GM19397 (cell line): ENCODE results near the gene KRT7.
"Not testable (repeated sequence)": the region's sequence is repeated elsewhere in the genome, so short reads cannot be mapped to it uniquely, and the experiment has no call there.

Experiments
- ATAC-seq: cut with Tn5 transposase; IDR thresholded peaks from one replicate; pipeline ENCODE4 v1.9.1; 2021; ENCODE audit warnings: mild to moderate bottlenecking, moderate library complexity; ENCODE audit not compliant: unreplicated experiment

KRT7 gene

DNA sequence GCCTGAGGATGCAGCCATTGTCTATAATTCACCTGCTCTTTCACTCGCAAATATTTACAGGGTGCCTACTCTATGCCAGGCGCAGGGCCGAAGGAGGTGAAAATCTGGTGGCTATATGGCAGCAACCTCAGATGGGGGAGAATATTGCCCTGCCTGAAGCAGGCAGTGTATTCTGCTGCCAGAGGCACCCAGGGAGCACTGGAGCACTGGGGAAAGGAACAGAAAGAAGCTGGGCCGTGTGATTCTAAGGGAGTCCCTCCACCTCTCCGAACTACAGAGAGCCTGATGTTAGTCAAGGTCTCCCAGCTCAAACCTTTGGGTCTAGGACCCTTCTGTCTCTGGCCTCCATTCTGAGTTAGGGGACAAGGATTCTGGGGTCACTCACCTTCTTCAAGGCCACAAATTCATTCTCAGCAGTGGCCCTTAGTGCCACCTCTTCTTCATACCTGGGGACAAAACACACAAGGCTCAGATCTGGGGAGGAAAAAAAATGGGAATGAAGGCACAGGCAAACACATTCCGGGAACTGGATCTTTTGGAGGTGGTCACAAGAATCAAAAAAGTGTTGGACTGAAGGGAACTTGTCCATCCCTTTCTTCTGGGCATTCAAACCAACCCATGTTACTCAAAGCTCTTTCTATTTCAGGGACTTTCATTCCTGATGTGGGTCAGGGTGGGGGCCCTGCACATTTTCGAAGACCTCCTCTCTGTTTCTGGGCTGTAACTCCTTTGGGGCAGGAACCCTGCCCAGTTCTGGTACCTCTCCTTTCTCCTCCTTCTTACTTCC, 22.1 kb downstream of the KRT7 start:
- ATAC-seq = no peak

DNA sequence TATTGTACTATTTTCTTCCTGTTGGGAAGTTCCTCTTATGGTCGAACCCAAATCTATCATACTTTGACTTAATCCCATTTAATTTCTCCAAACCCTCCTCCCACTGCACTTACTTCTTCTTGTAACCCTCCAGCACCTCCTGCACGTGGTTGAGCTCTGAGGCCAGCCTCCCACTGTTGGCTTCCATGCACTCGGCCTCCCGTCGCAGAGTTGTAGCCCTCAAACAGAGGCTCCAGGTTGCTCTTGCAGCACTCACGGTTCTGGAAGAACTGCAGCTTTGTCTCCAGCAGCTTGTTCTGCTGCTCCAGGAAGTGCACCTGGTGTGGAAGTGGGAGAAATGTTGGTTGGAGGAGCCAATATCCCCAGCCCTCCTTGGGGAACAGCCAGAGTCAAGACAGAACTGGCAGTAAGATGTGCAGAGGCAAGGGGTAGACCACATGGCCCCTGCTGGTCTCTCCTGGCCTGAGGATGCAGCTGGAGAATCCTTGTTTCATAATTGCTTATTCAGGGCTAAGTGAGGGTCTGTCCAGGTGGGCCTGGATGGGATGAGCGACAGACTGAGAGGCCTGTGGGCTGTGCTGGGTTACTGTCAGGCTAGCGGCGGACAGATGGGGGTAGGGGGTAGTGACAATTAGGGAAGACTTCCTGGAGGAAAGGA, 23.0 kb downstream of the KRT7 start:
- ATAC-seq = no peak

DNA sequence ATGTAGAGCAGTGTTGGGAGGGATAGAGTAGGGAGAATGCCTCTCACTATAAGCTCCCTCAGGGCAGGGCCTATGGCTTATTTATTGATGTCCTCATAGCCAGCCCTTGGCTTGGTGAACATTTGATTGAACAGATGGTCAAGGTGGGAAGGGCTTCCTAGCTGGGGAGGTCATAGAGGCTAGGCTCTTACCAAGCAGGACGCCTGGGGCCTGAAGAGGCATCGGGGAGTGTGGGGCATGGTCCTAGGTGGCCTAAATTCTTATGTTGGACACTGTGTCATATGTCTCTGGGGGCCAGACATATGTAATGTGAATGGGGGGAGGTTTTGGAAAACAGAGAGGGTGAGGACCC, 23.5 kb downstream of the KRT7 start:
- ATAC-seq = no peak

DNA sequence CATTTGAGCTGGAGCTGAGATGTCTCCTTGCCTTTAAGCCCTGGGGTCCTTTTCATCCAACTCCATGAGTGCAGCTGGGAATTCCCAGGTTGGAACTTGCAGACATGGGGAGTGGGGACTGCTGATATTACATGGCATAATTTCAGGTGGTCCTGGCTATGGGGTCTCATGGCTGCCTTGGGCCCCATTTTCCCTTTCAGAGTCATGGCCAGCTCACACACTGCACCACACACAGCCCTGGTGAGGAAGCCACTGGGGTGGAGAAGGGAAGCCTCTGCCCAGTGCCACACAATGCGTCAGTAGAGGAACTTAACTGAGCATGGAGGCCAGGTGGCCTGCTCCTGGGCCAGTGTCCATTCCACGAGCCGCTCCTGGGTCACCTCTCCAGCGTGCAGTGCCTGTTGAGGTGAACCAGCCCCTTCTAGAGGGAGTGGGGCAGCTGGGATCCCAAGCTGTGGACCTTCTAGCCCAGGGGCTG, 24.1 kb downstream of the KRT7 start:
- ATAC-seq = no peak

DNA sequence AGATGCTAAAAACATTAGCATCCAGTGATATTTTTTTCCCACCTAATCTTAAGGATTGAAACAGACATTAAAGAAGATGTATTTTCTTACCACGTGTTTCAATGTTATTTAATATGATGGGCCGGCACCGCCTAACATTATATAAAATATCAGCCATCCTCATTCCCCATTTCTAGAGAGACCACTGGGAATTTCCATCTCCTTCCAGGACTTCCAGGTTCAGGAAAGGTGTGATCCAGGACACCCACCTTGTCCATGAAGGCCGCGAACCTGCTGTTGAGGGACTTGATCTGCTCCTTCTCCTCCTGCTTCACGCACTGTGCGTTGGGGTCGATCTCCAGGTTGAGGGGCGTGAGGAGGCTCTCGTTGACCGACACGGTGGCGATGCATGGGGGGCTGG, 24.9 kb downstream of the KRT7 start:
- ATAC-seq = not testable (repeated sequence)

DNA sequence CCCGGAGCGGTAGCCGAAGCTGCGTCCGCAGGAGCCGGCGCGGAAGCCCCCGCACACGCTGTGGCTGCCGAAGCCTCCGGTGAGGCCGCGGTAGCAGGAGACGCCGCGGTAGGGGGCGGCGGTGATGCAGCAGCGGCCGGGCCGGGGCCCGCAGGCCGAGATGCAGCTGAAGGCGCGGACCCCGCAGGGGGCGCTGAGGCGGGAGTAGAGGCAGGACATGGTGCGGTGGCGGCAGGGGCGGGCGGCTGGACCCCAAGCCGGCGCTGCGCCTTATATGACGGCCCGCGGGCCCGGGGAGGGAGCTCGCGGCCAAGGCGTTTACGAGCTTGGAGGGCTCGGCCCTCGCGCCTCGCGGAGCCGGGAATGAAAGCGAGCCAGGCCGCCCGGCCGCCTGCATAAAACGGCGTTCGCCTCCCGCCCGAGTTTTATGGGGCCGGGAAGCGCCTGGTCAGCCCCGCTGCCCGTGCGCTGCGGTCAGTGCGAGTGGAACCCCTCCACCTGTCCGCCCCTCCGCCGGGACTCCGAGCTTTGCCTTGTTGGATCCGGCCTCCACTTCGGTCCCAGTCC, 25.4 kb downstream of the KRT7 start:
- ATAC-seq = no peak

DNA sequence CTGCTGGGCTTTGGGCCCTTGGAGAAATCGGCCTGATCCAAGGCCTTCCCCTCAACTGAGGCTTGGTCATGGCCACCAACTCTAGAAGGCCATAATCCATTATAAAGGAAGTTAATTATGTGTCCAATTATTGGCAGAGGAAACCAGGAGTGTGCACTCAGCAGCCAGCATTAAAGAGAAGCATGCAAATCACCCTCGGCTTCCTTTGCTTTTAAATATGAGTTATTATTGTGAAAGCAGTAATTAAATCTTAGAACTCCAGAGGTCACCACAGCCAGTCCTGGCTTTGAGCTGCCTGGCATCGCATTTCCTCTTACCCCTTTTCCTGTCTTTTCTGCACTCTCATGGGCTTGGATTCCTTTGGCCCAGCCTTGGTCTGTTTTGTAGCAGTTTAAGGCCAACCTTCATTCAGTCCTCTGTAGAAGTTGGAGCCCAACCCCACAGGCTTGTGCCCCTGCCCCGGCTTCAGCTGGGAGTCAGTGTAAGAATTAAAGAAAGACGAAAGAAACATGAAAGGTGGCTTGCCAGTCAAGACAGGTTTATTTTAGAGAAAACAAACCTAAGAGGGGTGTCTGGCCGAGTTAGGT, 26.7 kb downstream of the KRT7 start:
- ATAC-seq = no peak

DNA sequence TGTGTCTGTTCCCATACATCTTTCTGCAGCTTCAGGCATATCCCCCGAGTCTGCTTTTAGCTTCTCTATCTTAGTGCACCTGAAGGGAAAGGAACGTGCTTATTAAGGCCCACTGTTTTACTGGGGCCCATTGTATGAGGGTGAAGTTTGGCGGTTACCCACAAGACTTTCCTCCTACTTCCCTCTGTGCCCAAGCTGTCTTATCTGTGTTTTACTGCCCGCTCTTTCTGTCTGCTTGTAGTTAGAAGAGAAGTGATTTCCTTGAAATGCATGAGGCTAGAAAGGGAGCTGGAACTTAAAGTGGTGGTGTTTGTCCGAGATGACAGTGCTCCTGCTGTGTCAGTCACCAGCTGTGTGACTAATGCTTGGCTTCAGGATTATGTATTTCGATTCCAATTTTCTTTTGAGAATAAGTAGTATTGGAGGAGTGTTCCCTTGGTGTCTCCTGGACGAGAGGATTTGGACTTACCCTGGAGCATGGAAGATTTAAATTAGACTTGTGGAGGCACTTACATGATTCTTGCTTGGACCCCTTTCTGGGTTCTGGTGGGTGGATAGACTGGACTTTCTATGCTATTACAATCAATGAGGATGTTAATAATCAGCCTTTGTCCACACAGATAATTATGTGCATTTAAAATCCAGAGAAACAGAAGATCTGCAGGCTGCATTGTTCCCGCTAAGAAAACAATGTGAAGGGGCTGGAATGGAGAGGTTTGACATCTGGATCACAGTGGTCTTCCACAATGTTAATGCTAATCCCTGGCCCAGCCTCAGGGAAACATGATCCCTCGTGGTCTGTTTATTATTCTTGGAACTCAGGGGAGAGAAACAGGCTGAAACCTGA, 27.5 kb downstream of the KRT7 start:
- no peak for ATAC-seq

DNA sequence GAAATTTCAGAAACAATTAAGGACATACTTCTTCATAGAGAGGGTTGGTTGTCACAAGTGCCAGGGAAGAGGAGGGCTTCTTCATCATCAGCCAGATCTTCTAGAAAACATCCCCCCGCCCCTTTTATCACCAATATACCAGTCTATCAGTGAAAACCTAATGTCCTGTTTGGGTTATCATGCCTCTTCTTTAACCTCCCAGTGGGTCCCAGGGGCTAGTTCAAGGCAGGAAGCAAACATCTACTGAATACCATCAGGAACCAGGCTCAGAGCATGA, 28.1 kb downstream of the KRT7 start:
- ATAC-seq = no peak

DNA sequence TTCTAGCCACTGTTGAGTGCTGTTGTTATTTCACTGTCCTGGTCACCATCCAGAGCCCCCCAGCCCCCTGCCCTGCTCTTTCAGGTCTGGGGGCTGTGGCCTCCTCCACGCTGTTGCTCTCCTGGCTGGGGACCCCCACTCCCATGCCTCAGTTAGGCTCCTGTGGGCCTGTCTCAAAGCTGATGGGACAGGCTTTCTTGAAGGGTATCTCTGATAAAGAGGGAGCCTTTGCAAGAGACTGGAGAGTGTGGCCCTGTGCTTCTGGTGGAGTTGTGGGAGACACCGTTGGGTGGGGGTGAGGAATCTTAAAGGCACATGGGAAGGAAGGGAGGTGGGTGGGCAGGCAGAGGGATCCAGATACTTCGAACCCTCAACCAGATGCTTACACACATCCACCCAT, 29.2 kb downstream of the KRT7 start:
- no peak for ATAC-seq

DNA sequence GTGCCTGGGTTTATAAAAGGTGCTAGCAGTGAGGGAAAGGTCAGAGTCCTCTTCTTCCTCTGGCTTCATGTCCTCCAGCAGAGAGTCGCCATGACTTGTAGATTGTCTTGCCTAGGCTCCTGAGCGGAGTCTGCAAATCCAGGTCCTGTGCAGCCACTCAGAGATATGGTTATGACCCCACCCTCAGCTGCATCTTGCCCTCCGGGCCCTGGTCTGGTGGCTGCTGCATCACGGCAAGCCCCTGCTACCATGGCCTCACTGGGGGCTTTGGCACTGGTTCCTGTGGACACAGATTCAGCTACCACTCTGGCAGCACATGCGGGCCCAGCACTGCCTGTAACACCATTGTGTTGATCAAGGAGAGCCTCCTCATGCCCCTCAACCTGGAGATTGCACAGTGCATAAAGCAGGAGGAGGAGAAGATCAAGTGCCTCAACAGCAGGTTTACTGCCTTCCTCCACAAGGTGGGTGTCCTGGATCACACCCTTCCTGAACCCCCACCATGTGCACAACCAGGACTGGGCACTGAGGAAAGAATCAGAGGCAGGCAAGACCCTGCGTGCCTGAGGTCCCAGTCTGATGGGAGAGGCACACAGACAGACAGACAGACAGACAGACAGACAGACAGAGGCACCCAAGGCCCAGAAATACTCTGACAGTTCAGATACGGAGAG, 30.9 kb downstream of the KRT7 start:
- ATAC-seq = no peak

DNA sequence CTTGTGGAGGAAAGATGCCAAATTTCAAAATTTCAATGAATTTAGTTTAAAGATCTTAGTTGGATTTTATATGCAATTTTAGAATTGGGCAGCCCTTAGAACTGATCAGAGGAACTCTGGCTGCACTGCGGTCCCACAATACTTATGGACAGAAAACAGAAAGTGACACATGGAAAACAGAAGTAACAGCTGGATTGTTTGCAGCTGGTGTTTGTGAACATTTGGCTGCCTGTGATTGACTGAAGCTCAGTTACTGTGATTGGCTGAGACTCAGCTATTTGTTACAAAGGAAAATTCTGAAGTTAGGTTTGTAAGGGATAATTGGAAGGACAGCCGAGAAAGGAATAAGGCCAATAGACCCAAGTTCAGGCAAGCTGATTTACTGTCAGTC, 31.4 kb downstream of the KRT7 start:
- ATAC-seq = no peak

DNA sequence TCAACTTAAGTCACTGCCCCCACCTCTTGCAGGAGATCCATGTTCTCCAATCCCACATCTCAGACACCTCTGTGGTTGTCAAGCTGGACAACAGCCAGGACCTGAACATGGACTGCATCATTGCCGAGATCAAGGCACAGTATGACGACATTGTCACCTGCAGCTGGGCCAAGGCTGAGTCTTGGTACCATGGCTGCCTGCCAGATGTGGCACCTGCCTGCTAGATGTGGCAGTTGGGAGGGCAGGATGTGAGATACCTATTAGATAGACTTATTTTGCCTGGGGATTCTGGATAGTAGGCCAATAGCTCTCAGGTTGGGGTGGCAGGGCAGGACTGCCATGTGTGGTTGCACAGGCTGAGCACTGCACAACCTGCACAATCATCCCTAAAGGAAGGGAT, 33.5 kb downstream of the KRT7 start:
- no peak for ATAC-seq

DNA sequence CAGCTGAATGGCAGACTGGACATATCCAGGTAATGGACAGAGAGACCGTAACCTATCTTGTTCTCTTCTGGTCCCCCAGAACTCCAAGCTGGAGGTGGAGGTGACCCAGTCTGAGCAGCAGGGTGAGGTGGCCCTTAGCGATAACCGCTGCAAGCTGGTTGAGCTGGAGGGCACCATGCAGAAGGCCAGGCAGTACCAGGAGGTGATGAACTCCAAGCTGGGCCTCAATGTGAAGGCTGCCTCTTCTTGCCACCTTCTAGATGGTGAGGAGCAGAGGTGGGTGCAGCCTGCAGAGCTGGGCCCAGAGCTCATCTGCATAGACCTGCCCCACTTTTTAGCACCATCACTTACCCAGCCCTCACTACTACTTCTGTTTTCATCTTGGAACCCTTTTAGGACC, 34.2 kb downstream of the KRT7 start:
- no peak for ATAC-seq

DNA sequence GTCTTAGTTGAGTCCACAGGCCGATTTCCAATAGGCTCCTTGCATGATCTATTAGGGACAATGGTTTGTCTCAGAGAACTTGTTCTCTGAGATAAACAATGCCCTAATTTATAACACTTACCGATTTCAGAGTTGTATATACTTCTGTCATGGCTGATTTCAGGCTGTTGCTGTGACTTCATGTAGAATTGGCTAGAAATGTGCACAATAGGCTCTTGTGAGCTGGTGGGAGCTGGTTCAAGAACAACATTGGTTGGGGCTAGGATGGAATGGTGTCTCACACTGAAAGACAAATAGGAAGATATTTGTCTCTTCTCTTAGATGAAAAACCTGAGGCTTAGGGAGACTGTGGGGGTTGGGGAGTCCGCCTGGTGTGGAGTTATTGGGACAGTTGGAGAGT, 34.7 kb downstream of the KRT7 start:
- ATAC-seq = no peak

DNA sequence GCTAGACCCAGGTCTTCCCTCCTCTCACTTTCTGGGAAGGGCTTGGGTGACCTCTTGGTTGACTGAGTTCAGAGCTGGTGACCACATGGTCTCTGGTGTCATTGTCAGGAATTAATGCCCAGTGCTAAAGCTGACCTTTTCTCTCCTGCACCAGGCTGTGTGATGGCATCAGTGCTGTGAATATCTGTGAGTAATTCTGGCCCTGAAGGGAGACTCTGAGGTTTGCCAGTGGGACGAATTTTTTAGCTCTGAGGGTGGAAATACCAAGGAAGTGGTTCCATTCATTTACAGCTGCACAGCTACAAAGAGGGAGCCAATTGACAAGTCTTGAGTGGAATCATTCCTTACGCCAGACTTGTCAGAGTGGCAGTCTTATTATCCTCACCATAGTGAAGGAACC, 35.2 kb downstream of the KRT7 start:
- ATAC-seq = no peak

DNA sequence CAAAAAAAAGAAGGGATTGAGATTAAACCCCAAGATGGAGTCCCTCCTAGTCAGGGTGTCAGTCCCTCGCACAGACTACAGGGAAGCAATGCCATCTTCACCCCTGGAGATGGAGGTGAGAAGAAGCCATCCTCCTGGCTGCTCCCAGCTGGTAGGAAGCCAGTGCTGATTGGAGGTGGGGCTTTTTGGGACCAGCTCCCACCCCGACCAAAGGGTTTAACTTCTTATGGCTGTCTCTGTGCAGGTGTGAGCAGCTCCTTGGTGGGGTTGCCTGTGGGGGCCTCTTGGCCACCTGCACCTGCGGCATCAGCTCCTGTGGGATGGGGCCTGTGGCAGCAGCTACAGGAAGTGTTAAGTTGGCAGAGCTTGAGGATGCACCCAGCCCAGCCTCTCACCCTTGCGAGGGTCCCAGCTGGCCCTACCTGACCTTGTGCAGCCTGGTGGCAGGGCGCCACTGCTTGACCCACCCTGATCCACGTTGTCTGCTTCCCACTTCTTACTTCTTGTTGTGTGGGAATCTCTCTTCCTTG, 37.6 kb downstream of the KRT7 start:
- ATAC-seq = no peak

DNA sequence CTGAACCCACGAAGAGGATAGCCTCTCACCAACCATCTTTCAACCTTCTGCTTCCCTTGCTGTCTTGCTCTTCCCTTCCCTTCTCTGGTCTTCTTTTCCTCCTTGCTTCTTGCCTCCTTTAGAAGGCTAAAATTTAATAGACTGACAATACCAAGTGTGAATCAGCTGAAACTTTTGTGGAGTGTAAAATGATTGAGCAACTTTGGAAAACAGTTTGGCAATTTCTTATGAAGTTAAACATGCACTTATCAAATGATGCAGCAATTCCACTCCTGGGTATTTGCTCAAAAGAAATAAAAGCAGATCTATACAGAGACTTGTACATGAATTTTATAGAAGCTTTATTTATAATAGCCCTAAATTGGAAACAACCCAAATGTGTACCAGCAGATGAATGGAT, 38.1 kb downstream of the KRT7 start:
- no peak for ATAC-seq

DNA sequence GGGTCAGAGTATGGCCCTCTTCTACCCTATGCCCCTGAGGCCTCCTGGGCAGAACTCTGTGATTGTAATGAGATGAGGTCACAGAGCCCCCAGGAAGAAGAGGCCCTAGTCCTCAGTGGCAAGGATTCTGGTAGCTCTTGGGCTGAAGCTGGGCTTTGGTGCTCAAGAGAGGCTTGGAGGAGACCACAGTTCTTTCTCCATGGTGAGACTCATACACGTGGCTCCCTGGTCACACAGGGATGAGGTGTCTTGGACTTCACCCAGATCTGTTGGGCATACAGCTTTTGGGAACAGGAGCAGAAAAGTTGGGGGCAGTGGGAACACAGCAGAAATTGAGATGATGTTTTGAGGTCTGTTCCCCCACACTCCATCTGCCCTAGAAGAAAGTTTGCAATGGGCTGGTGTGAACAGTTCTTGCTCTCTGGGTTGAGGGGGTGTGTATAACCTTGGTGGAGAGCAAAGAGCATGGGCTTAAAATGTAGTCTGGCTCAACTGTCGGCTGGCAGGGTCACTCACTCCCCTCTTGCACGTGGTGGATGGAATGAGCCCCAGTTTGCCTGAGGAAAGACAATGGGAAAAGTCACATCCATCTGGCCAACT, 41.6 kb downstream of the KRT7 start, which contains the start of gene KRT86:
KRT86 (plus strand) TSS at position 125 of the 600 bp plus-strand sequence. CDS start 27,272 bp downstream, outside the sequence.
- no peak for ATAC-seq

DNA sequence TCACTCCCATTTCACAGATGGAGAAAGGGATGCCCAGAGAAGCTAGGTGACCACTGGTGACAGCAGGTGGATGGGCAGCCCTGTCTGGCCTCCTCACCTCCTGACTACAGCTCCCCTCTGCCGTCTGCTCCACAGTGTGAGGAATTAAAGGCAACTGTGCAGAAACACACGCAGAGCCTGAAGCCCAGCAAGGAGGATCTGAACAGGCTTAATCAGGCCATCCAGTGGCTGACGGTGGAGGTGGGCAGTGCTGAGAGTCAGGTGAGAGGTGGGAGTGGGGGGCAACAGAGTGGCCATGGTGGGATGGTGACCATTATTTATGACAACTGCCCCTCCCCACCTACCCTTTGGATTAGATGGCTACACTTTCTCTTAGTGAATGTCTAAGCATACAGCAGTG, 42.6 kb downstream of the KRT7 start:
- ATAC-seq = no peak
